Measurements from ENCODE around the gene CELA2A. TPM values are rescaled to one million over a fixed set of nuclear protein-coding genes. Genes with fewer than 3 reads are reported as not detected.
A peak's percentile ranks its signal among the peaks of the same experiment; 100 is the strongest.

The CELA2A gene
- total and polyA plus RNA-seq, 8 donors: 0.34 to 0.53 (median 0.49) TPM; not detected in 5

DNA sequence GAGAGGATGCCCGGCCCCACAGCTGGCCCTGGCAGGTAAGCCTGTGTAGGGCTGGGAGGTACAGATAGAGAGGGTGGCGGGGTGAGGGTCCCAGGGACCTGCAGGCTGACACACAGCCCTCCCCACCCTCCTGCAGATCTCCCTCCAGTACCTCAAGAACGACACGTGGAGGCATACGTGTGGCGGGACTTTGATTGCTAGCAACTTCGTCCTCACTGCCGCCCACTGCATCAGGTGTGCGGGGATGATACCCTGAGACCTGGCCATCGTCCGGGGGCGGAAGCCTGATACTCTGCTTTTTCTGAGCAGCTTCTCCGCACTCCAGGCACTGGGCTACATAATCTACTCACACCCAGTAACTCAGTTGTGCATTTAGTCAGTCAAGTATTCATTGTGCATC is 16.2 kb upstream of the CELA2A start:
- intact Hi-C loops (cut with DNase I): no loop called here
- ATAC-seq (no peak), DNase-seq (no peak)
- Histone ChIP-seq H3K4me3 (no peak overlapping the region), H3K36me3 (no peaks in the 10 kb centered on the region), H3K4me1 (no peaks in the 10 kb centered on the region), H3K27me3 (peaks cover 0 to 3% of the 10 kb centered on the region in 2 donors), H3K9me3 (no peaks in the 10 kb centered on the region), H3K27ac (no peak overlapping the region)
- TF ChIP-seq CTCF (IDR thresholded peaks at IDR 0.05): no peak

- ATAC-seq: no peak
- Histone ChIP-seq H3K4me1 (no peaks in the 10 kb centered on the region), H3K9me3 (no peaks in the 10 kb centered on the region), H3K27me3 (peaks cover 0 to 5% of the 10 kb centered on the region in 2 donors), H3K36me3 (no peaks in the 10 kb centered on the region), H3K27ac (no peak overlapping the region), H3K4me3 (no peak overlapping the region)
- DNase-seq: no peak
- no peak for TF ChIP-seq CTCF (IDR thresholded peaks at IDR 0.05)
- intact Hi-C loops (cut with DNase I): no loop called here
Observed at GRCh38 chr1:15441247-15441646, 15.3 kb upstream of the CELA2A start.

DNA sequence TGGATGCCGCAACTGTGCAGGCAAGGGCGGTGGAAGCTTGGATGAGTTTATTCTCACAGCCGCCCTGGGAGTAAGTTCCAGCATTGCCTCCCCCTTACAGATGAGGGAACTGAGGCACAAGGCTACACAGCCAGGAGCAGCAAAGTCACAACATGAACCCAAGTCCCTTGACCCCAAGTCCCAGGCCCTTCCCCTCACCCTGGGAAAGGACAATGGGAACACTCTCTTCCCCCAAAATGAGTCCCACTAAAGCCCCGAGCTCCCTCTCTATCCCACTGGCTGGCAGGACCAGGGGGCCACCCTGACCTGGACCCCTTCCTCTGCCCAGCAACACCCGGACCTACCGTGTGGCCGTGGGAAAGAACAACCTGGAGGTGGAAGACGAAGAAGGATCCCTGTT is 14.4 kb upstream of the CELA2A start:
- H3K27me3 ChIP-seq: peaks cover 0 to 5% of the 10 kb centered on the region in 2 donors
- no peak for TF ChIP-seq CTCF (IDR thresholded peaks at IDR 0.05)
- no peak for ATAC-seq
- no peaks in the 10 kb centered on the region for H3K9me3 ChIP-seq
- no peak overlapping the region for H3K4me3 ChIP-seq
- no peaks in the 10 kb centered on the region for H3K4me1 ChIP-seq
- intact Hi-C loops (cut with DNase I): no loop called here
- no peaks in the 10 kb centered on the region for H3K36me3 ChIP-seq
- no peak overlapping the region for H3K27ac ChIP-seq
- DNase-seq: no peak

DNA sequence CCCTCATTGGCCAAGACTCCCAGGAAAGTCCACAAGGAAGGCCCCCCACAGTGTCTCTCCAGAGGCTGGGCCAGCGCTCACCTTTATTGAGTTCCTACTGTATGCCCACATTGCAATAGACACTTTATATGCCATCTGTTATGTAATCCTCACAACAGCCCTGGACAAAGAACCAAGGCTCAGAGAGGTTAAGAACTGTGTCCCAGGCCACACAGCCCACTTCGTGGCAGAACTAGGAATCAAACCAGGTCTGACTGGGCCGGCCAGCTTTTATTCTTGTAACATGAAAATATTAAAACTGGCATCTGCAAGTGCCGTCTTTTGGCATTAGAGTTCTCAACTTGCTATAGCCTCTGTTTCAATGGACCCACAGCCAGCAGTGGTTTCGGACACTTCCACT is 13.8 kb upstream of the CELA2A start:
- Histone ChIP-seq H3K36me3 (no peaks in the 10 kb centered on the region), H3K27me3 (peaks cover 0 to 11% of the 10 kb centered on the region in 2 donors), H3K4me1 (no peaks in the 10 kb centered on the region), H3K27ac (no peak overlapping the region), H3K9me3 (no peaks in the 10 kb centered on the region), H3K4me3 (no peak overlapping the region)
- DNase-seq (no peak), ATAC-seq (no peak)
- no peak for TF ChIP-seq CTCF (IDR thresholded peaks at IDR 0.05)
- intact Hi-C loops (cut with DNase I): no loop called here

- H3K27me3 ChIP-seq: peaks cover 0 to 12% of the 10 kb centered on the region in 2 donors
- H3K4me3 ChIP-seq: no peak overlapping the region
- H3K27ac ChIP-seq: no peak overlapping the region
- no peaks in the 10 kb centered on the region for H3K36me3 ChIP-seq
- no peaks in the 10 kb centered on the region for H3K4me1 ChIP-seq
- TF ChIP-seq CTCF (IDR thresholded peaks at IDR 0.05): no peak
- H3K9me3 ChIP-seq: no peaks in the 10 kb centered on the region
- ATAC-seq (no peak), DNase-seq (peak in 1 of 4 donors; percentile 68)
- intact Hi-C loops (cut with DNase I): no loop called here
Observed at GRCh38 chr1:15443281-15443680, 13.3 kb upstream of the CELA2A start.

Data from left lung (tissue), 10 donors.